NCI-H82 treated with DMSO at 0.1 percent for 48 hours (cell line): ENCODE measurements around the gene C6orf89.
"Not testable (repeated sequence)": the region's sequence is repeated elsewhere in the genome, so short reads cannot be mapped to it uniquely, and the experiment has no call there.

Source experiments
- DNase-seq: peaks from one replicate; lab custom pipeline; 2025; ENCODE audit not compliant: unreplicated experiment; lab: John Stamatoyannopoulos, UW

Gene C6orf89

DNA sequence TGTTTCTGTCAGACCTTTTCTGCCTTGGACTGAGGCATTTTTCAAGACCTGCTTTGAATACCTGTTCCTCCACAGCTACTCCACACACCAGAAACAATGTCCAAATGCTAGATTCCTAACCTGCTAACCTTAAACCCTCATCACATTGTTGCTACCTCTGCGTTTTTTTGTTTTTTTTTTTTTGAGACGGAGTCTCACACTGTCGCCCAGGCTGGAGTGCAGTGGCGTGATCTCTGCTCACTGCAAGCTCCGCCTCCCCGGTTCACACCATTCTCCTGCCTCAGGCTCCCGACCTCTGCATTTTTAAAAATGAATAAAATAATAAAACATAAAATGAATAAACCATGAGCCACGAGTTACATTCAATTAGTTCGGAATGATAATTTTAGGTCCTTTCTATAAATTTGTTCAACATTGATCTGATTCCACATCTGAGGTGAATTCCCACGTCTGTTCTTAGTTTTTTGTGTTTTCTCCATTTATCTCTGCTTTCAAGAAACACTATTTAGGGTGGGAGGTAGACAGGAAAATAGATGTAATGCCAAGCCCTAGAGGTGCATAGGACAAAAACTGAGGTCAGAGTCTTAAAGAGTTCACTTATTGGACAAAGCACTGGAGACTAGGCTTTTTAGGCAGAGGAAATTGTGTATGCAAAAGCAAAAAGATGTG is 1.3 kb downstream of the C6orf89 start:
- DNase-seq: no peak

- DNase-seq: no peak
Measured at GRCh38 chr6:36888115-36888643, 2.4 kb downstream of the C6orf89 start.

DNA sequence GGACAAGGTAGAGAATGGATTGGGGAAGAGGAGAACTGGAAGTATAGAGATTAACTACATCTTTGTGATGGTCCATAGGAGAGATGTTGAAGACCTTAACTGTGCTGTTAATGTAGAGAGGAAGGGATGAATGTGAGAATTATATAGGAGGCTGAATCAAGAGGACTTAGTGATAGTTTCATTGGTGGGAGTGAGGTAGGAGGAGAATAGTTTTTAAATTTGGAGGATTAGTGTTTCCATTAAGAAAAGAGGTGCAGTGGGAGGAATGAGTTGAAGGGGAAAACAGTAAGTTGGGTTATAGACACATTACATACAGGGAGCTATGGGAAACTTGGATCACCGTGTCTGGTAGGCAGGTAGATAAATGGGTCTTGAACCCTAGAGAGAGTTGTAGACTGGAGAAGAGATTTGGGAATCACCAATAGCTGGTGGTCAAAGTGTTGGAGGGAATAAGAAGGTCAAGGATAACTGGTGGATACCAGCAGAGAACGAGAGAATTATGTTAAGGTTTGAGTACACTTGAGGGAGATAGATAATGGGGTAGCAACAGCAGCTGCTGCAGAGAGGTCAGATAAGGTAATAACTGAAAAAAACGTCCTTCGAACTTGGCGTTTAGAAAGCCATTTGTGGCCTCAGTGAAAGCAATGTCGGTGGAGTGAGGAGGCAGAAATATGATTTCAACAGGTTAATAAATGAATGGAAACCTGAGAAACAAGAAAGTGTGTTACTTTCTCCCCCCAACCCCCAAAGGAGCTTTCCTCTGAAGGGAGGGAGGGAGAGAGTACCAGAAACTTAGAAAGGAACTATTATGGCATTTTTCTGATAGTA is 3.1 kb downstream of the C6orf89 start:
- DNase-seq: peak; percentile 63

- DNase-seq: no peak
Measured at GRCh38 chr6:36890112-36890663, 4.4 kb downstream of the C6orf89 start.

DNA sequence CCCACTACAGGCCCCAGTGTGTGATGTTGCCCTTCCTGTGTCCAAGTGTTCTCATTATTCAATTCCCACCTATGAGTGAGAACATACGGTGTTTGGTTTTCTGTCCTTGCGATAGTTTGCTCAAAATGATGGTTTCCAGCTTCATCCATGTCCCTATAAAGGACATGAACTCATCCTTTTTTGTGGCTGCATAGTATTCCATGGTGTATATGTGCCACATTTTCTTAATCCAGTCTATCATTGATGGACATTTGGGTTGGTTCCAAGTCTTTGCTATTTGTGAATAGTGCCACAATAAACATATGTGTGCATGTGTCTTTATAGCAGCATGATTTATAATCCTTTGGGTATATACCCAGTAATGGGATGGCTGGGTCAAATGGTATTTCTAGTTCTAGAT is 5.4 kb downstream of the C6orf89 start:
- not testable (repeated sequence) for DNase-seq

- no peak for DNase-seq
Measured at GRCh38 chr6:36893976-36894932, 8.5 kb downstream of the C6orf89 start.

GRCh38 chr6:36897609-36898008 is 11.9 kb downstream of the C6orf89 start:
- no peak for DNase-seq

DNA sequence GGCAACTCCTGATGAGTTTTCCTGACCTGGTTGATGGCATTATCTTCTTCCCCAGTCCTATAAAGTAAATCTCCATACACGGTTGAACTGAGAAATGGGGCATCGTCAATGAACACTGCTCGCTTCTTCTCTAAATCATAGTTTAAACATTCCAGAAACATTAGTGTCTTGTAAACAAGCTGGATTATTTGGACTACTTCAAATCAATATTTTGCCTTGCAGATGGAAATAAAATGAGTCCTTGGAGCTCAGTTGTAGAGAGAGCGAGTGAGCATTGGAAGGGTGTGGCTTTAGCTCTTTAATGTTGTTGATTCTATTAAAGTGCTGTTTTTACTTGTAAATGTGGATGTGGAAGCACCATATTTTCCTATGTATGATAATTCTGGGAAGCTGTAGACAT is 18.4 kb downstream of the C6orf89 start:
- DNase-seq: no peak

- DNase-seq: no peak
Measured at GRCh38 chr6:36904851-36905393, 19.2 kb downstream of the C6orf89 start.

DNA sequence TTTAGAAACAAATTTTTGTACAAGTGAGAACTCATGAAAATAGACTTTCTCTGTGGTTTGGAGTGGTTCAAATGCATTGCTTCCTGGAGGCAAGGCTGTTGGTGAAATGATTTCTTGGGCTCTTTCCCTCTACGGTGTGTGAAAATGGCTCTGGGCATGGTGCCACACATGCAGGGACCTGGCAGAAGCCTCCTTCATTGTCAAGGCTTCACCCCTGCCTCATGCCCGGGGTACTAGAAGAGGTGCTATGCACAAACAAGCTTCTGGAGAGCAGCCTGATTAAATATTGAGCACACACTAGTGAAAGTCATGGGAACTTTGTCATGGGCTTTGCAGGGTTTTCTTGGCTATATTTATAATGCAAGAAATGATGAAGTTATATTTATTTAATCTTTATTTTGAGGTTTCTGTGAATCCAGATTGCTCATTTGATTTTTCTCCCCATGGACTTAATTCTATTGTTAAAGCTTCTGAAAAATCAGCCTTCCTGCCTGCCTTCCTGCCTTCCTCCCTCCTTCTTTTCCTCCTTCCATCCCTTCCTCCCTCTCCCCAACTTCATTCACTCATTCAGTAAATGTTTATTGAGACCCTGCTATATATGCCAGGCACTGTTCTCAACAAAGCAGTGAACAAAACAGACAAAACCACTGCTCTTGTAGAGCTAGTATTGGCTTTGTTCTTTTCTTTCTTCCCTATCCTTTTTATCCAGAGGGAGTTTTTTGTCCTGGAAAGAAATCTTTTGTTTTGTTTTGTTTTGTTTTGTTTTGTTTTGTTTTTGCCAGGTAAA is 21.0 kb downstream of the C6orf89 start:
- no peak for DNase-seq

- DNase-seq: no peak
Measured at GRCh38 chr6:36907781-36908180, 22.0 kb downstream of the C6orf89 start.

DNA sequence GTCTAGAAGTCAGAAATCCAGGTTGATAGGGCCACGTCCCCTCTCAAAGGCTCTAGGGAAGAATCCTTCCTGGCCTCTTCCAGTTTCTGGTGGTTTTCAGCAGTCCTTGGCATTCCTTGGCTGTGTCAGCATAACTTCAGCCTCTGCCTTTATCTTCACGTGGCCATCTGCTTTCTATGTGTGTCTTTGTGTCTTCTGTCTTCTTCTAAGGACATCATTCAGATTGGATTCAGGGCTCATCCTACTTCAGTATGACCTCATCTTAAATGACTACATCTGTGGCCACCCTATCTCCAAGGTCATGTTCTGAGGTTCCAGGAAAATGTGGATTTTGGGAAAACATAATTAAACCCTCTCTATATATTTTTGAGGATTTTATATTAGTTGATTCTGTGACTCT is 23.0 kb downstream of the C6orf89 start:
- DNase-seq: no peak

DNA sequence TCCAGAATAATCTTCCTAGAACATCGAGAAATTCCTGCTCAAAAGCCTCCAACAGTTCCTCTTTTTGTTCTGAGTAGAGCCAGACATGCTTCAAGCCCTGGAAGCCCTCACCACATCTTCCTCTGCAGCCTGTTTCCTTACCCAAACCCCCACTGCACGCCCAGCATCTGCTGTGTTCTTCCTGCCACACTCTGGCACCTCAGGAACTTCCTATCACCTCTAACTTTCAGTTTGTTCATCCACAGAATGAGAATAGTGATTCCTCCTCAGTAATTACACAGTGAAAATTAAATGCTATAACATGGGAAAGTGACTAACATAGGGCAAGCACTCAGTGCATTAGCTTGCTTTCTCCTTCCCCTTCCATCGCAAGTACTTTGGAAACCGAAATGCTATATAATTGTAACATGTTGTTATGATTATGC is 26.3 kb downstream of the C6orf89 start:
- no peak for DNase-seq

DNA sequence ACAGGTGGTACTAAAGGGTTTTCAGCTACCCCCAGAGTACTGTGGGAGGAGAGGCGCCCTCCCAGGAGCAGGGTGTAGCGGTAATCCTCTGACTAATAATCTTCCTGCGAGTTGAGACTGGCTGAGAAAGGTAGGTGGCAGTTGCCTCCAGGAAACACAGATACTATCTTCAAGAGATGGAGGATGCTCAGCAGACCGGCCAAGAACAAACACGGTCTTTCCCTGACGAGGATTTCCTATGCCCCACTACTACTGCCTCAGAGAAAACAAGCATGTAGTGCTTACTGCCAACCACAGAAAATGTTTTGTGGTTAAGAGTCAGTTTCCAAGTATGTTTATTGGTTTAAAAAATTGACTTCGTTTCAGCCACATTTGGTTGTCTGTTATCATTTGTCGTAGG is 26.8 kb downstream of the C6orf89 start:
- no peak for DNase-seq

DNA sequence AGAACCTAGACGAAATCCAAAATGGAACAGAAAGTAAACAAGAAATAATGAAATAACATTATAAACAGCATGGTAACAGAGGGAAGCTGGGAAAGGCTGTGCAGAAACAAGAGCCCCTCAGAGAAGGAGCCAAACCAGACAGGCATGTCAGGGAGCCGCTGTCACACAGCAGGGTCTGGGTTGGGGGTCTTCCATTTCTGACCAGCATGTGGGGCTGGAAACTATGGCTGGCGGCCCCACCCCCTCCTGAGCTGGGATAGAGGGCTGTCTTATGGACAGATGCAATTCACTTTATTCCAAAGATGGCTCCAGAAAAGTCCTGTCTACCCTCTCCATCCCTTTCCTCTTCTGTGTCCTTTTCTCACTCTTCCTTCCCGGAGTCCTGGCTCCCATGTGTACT is 27.3 kb downstream of the C6orf89 start:
- no peak for DNase-seq

- no peak for DNase-seq
Measured at GRCh38 chr6:36914227-36914794, 28.6 kb downstream of the C6orf89 start.

DNA sequence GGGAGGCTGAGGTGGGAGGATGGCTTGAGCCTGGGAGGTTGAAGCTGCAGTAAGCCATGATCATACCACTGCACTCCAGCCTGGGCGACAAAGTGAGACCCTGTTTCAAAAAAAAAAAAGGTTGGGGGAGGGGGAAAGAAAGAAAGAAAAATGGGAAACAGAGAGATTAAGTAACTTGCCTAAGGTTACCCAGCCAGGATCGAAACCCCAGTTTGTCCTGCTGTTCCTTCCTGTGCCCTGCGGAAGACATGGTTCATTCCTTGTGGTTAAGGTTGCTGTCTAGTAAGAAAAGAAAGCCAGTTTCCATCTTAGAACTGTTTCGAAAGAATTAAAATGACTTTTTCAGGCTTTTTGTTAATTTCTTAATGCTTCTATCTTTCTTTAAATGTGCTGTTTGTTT is 29.8 kb downstream of the C6orf89 start:
- DNase-seq: no peak

DNA sequence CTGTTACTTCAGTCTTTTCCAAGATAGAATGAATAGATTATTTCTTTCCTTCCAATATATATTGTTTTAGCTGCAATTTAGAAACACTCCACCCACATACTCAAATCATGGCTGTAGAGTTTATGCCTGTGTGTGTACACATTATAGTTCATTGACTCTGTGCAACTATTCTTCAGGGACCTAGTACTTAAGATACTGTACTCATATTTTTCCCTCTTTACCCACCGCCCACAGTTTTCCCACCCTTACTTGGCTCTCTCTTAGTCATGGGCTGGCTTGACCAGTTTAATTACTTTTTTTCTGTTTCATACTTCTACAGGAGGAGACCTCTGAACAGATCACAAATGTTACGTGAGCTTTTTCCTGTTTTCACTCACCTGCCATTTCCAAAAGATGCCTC is 30.4 kb downstream of the C6orf89 start:
- DNase-seq: no peak

GRCh38 chr6:36917541-36918193 is 31.9 kb downstream of the C6orf89 start:
- DNase-seq: no peak
